H1 (cell line): Measurements from ENCODE around the gene YEATS4. TPM values are rescaled to one million over a fixed set of nuclear protein-coding genes. Genes with fewer than 3 reads are reported as not detected.

Experiments
- CTCF ChIA-PET: fragments of 300-600 bp; sonication (Branson Sonifier 250); formaldehyde crosslinking; loops from one replicate; lab custom pipeline; 2021; ENCODE audit not compliant: partially characterized antibody; lab: Charles Lee
- POLR2A ChIA-PET: fragments of 300-600 bp; sonication (Branson Sonifier 250); formaldehyde crosslinking; loops from one replicate; lab custom pipeline; 2021; ENCODE audit warnings: inconsistent platforms; ENCODE audit not compliant: partially characterized antibody; lab: Charles Lee
- DNase-seq, 2 experiments: peaks; one replicate each; pipeline versions ENCODE4 v3.0.0 to v3.0.0-alpha.2; 2010 to 2022; ENCODE audit warnings: low spot score in 2 of 2, low read depth in 1 of 2, mixed read lengths in 1 of 2
- FAIRE-seq: peaks from 2 replicates; lab custom pipeline; 2011; peaks lifted over from hg19 to GRCh38; lab: Jason Lieb, UNC
- H2AFZ ChIP-seq: 2 replicates; pipeline ENCODE4 v1.8.1; 2012; ENCODE audit warnings: low read length, inconsistent platforms
- H2AK5ac ChIP-seq: 2 replicates; pipeline ENCODE4 v1.6.1; 2013; ENCODE audit warnings: low read depth, low read length
- H2BK120ac ChIP-seq: replicated peaks from 2 replicates; pipeline ENCODE3; 2013; ENCODE audit warnings: low read depth, low read length, inconsistent platforms
- H2BK12ac ChIP-seq: 2 replicates; pipeline ENCODE4 v1.6.1; 2013; ENCODE audit warnings: low read depth, low read length
- H2BK15ac ChIP-seq: 2 replicates; pipeline ENCODE4 v1.6.1; 2013; ENCODE audit warnings: low read length
- H2BK20ac ChIP-seq: 2 replicates; pipeline ENCODE4 v1.6.1; 2013; ENCODE audit warnings: low read length
- H2BK5ac ChIP-seq: 2 replicates; pipeline ENCODE4 v1.6.1; 2013; ENCODE audit warnings: low read depth, low read length
- H3K14ac ChIP-seq: 2 replicates; pipeline ENCODE4 v1.6.1; 2013; ENCODE audit warnings: inconsistent platforms; ENCODE audit not compliant: insufficient read length
- H3K18ac ChIP-seq: 2 replicates; pipeline ENCODE4 v1.6.1; 2013; ENCODE audit warnings: low read length; ENCODE audit errors: extremely low read depth
- H3K23ac ChIP-seq: 2 replicates; pipeline ENCODE4 v1.6.1; 2013; ENCODE audit warnings: inconsistent platforms; ENCODE audit not compliant: insufficient read length
- H3K23me2 ChIP-seq: 2 replicates; pipeline ENCODE4 v1.6.1; 2013; ENCODE audit warnings: low read depth, low read length
- H3K27ac ChIP-seq: 2 replicates; pipeline ENCODE4 v1.6.1; 2011; ENCODE audit warnings: low read depth, low read length, inconsistent platforms
- H3K27me3 ChIP-seq, 4 experiments: replicated peaks in 1 of 4; 1 replicate in 1 of 4; 2 replicates in 3 of 4; pipeline versions ENCODE4 v1.6.1 to v1.8.1; 2011 to 2013; ENCODE audit warnings: low read length in 3 of 4, mild to moderate bottlenecking in 3 of 4, inconsistent platforms in 2 of 4, mixed read lengths in 2 of 4, moderate library complexity in 1 of 4; ENCODE audit not compliant: control insufficient read depth in 3 of 4, insufficient read depth in 3 of 4; ENCODE audit errors: extremely low read depth in 1 of 4
- H3K36me3 ChIP-seq, 4 experiments: 2 replicates each; pipeline versions ENCODE4 v1.6.1 to v1.8.1; 2011 to 2013; ENCODE audit warnings: mild to moderate bottlenecking in 4 of 4, low read length in 3 of 4, moderate library complexity in 2 of 4, control low read depth in 1 of 4, inconsistent platforms in 1 of 4; ENCODE audit not compliant: insufficient read depth in 4 of 4, control insufficient read depth in 2 of 4
- H3K4ac ChIP-seq: replicated peaks from 2 replicates; pipeline ENCODE3; 2013; ENCODE audit warnings: low read length, low read depth, mixed read lengths, inconsistent platforms; ENCODE audit not compliant: insufficient read length
- H3K4me1 ChIP-seq, 4 experiments: replicated peaks in 1 of 4; 1 replicate in 1 of 4; 2 replicates in 3 of 4; pipeline versions ENCODE4 v1.6.1 to v1.8.1; 2011 to 2013; ENCODE audit warnings: low read length in 3 of 4, inconsistent platforms in 2 of 4, mixed read lengths in 1 of 4; ENCODE audit not compliant: insufficient read depth in 4 of 4, control insufficient read depth in 3 of 4
- H3K4me2 ChIP-seq, 2 experiments: 2 replicates each; pipeline versions ENCODE4 v1.6.1 to v1.8.1; 2011 to 2013; ENCODE audit warnings: low read depth in 2 of 2, low read length in 2 of 2, control low read depth in 1 of 2, inconsistent platforms in 1 of 2, mild to moderate bottlenecking in 1 of 2; ENCODE audit not compliant: insufficient read depth in 1 of 2
- H3K4me3 ChIP-seq, 4 experiments: fragments of 200-600, 300-600 bp in 1 of 4; sonication (generic), shearing (Covaris generic), sonication (Bioruptor Twin) in 1 of 4; 2 replicates each; pipeline versions ENCODE4 v1.5.1 to v1.8.1; 2011 to 2016; ENCODE audit warnings: low read length in 4 of 4, low read depth in 3 of 4, control low read depth in 2 of 4, inconsistent platforms in 2 of 4, mild to moderate bottlenecking in 2 of 4, mixed read lengths in 1 of 4, moderate library complexity in 1 of 4; ENCODE audit not compliant: insufficient read depth in 2 of 4; ENCODE audit errors: extremely low read depth in 1 of 4
- H3K56ac ChIP-seq: replicated peaks from 2 replicates; pipeline ENCODE3; 2013; ENCODE audit warnings: low read depth, mild to moderate bottlenecking, mixed read lengths, low read length, inconsistent platforms; ENCODE audit not compliant: insufficient read length
- H3K79me1 ChIP-seq: 2 replicates; pipeline ENCODE4 v1.6.1; 2013; ENCODE audit warnings: low read depth, low read length, control low read depth
- H3K79me2 ChIP-seq, 2 experiments: 2 replicates each; pipeline versions ENCODE4 v1.6.1 to v1.8.1; 2012 to 2013; ENCODE audit warnings: low read length in 2 of 2, mild to moderate bottlenecking in 2 of 2, inconsistent platforms in 1 of 2; ENCODE audit not compliant: insufficient read depth in 2 of 2, control insufficient read depth in 1 of 2
- H3K9ac ChIP-seq, 4 experiments: replicated peaks in 1 of 4; 1 replicate in 1 of 4; 2 replicates in 3 of 4; pipeline versions ENCODE4 v1.6.1 to v1.8.1; 2011 to 2013; ENCODE audit warnings: low read depth in 3 of 4, low read length in 3 of 4, control low read depth in 2 of 4, mild to moderate bottlenecking in 2 of 4, moderate library complexity in 2 of 4, inconsistent platforms in 1 of 4; ENCODE audit errors: extremely low read depth in 1 of 4
- H3K9me3 ChIP-seq, 2 experiments: 2 replicates each; pipeline versions ENCODE4 v1.6.1 to v1.8.1; 2012 to 2013; ENCODE audit warnings: mild to moderate bottlenecking in 2 of 2, moderate library complexity in 2 of 2, control low read depth in 1 of 2, inconsistent platforms in 1 of 2, low read depth in 1 of 2, low read length in 1 of 2, mixed read lengths in 1 of 2; ENCODE audit not compliant: insufficient read depth in 2 of 2
- H4K20me1 ChIP-seq, 2 experiments: replicated peaks in 1 of 2; 2 replicates each; pipeline versions ENCODE3 to v1.8.1; 2011 to 2013; ENCODE audit warnings: inconsistent platforms in 2 of 2, low read length in 2 of 2, mild to moderate bottlenecking in 1 of 2; ENCODE audit not compliant: insufficient read depth in 2 of 2, control insufficient read depth in 1 of 2
- H4K5ac ChIP-seq: 2 replicates; pipeline ENCODE4 v1.6.1; 2013; ENCODE audit warnings: low read length, low read depth, mixed read lengths, inconsistent platforms; ENCODE audit not compliant: insufficient read length
- H4K8ac ChIP-seq: 2 replicates; pipeline ENCODE4 v1.8.0; 2013; ENCODE audit warnings: mild to moderate bottlenecking, moderate library complexity, low read length, inconsistent platforms; ENCODE audit not compliant: insufficient read depth; ENCODE audit errors: extremely low read depth
- H4K91ac ChIP-seq: replicated peaks from 2 replicates; pipeline ENCODE3; 2013; ENCODE audit warnings: low read length, mixed read lengths, inconsistent platforms; ENCODE audit not compliant: insufficient read length
- CBX5 ChIP-seq: fragments of 300-800, 300-1000 bp; sonication (generic); IDR thresholded peaks from 2 replicates; pipeline ENCODE4 v1.7.1; 2016; ENCODE audit warnings: antibody characterized with exemption, low read length, low read depth
- CTCF ChIP-seq, 3 experiments: IDR thresholded peaks; 1 replicate in 2 of 3; 2 replicates in 1 of 3; pipeline versions ENCODE4 v1.5.1 to v1.6.1; 2011; ENCODE audit warnings: low read length in 3 of 3, mild to moderate bottlenecking in 3 of 3, inconsistent platforms in 2 of 3, low read depth in 1 of 3, moderate library complexity in 1 of 3; ENCODE audit not compliant: insufficient read depth in 1 of 3; ENCODE audit errors: control extremely low read depth in 1 of 3
- PHF8 ChIP-seq: fragments of 200-600 bp; sonication (generic); conservative IDR thresholded peaks from 2 replicates; pipeline ENCODE4 v1.7.1; 2012; ENCODE audit warnings: low read depth, mild to moderate bottlenecking, inconsistent platforms, low read length, moderate library complexity
- RAD21 ChIP-seq, 2 experiments: IDR thresholded peaks in 1 of 2; conservative IDR thresholded peaks in 1 of 2; 2 replicates each; pipeline ENCODE4 v1.6.1; 2011; ENCODE audit warnings: low read depth in 2 of 2, low read length in 2 of 2, improper control_type of control experiment in 1 of 2, inconsistent platforms in 1 of 2, mild to moderate bottlenecking in 1 of 2, moderate library complexity in 1 of 2
- SP2 ChIP-seq: IDR thresholded peaks from 2 replicates; pipeline ENCODE4 v1.6.1; 2012; ENCODE audit warnings: mild to moderate bottlenecking, low read length, inconsistent platforms
- WGBS, 2 experiments: shearing (Covaris generic) in 1 of 2; methylation state at CpG; one replicate each; pipeline versions ENCODE4 v1.1.6 to v1.1.7; 2013 to 2015; ENCODE audit warnings: low lambda C conversion rate in 2 of 2, mixed read lengths in 2 of 2, inconsistent platforms in 1 of 2, low coverage in 1 of 2, missing lambda C conversion rate in 1 of 2; ENCODE audit not compliant: insufficient replicate concordance in 2 of 2, insufficient coverage in 1 of 2, insufficient read length in 1 of 2; ENCODE audit errors: extremely low coverage in 1 of 2, missing lambda C conversion rate in 1 of 2; 5-methylcytosine and 5-hydroxymethylcytosine counted together
- polyA plus RNA-seq, 7 experiments: library from polyadenylated mRNA; depleted of rRNA in 3 of 7; stranded (reverse) in 5 of 7; unstranded in 2 of 7; fragments of >200 nt in 5 of 7; fragments of 200-250 nt in 2 of 7; gene quantifications; 1 replicate in 5 of 7; 2 replicates in 1 of 7; 4 replicates in 1 of 7; pipeline versions ENCODE4 v1.2.1 to v1.2.3, GENCODE V29; 2011 to 2013; ENCODE audit warnings: missing spikeins in 2 of 7, mixed read lengths in 2 of 7
- total RNA-seq: library from RNA; stranded (reverse); fragmentation: NEBNext Ultra II Directional; extraction: Animal tissue kit (Norgen Biotek cat#: 25700); gene quantifications from 2 replicates; pipeline ENCODE4 v1.2.1, GENCODE V29; 2021
- TF ChIP-seq, protein P1 (sequence below): IDR thresholded peaks from 2 replicates; pipeline ENCODE4 v1.6.1; 2012; ENCODE audit warnings: low read length, inconsistent platforms

YEATS4 gene
- total and polyA plus RNA-seq, 2 of the 8 experiments (the other 6 are each of a cell fraction or from before 2014, with no cell fraction given), result 25.7 to 32.5 TPM

DNA sequence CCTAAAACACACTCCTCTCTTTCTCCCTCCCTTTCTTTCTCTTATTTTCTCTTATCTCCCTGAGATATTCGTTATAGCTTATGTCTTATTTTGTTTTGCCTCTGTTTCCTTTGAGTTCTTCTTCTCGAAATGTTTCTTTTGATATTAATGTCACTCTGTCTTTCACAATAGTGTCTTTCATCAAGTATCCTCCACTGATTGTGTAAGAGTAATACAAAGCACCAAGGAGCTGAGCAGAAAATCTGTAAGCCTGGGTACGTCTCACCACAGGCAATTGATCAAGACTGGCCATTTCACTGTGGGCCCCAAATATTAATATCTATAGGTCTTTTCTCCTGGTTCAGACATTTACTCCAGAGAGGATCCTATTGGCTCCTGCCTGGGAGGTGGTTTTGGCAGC is 16.2 kb upstream of the YEATS4 start:
- Histone ChIP-seq H3K27me3 (no peaks in the 10 kb centered on the region), H2AFZ (no peak overlapping the region), H2AK5ac (no peak overlapping the region), H3K9me3 (no peaks in the 10 kb centered on the region), H3K23ac (no peak overlapping the region), H2BK120ac (no peak overlapping the region), H3K4me1 (no peaks in the 10 kb centered on the region), H3K36me3 (no peaks in the 10 kb centered on the region), H4K8ac (no peak overlapping the region), H4K91ac (no peak overlapping the region), H3K23me2 (no peaks in the 10 kb centered on the region), H3K4me3 (no peak overlapping the region), H3K14ac (no peak overlapping the region), H2BK15ac (no peak overlapping the region), H2BK12ac (no peak overlapping the region), H3K4ac (no peak overlapping the region), H3K18ac (no peak overlapping the region), H4K20me1 (no peaks in the 10 kb centered on the region), H3K27ac (no peak overlapping the region), H2BK20ac (no peak overlapping the region), H3K9ac (no peak overlapping the region), H3K56ac (no peak overlapping the region), H3K4me2 (no peak overlapping the region), H3K79me1 (no peaks in the 10 kb centered on the region), H3K79me2 (no peaks in the 10 kb centered on the region), H2BK5ac (no peak overlapping the region), H4K5ac (no peak overlapping the region)
- no peak for TF ChIP-seq SP2
- no peak for TF ChIP-seq RAD21 (IDR thresholded peaks at IDR 0.05 in 1 of 2, conservative IDR thresholded peaks at IDR 0.05 in 1 of 2; ENCODE audit: low read depth in 2 of 2, low read length in 2 of 2)
- TF ChIP-seq CTCF (IDR thresholded peaks at IDR 0.05; ENCODE audit: control extremely low read depth in 1 of 3, insufficient read depth in 1 of 3, low read depth in 1 of 3, low read length in 3 of 3), result no peak
- TF ChIP-seq PHF8, result no peak
- TF ChIP-seq, protein P1, sequence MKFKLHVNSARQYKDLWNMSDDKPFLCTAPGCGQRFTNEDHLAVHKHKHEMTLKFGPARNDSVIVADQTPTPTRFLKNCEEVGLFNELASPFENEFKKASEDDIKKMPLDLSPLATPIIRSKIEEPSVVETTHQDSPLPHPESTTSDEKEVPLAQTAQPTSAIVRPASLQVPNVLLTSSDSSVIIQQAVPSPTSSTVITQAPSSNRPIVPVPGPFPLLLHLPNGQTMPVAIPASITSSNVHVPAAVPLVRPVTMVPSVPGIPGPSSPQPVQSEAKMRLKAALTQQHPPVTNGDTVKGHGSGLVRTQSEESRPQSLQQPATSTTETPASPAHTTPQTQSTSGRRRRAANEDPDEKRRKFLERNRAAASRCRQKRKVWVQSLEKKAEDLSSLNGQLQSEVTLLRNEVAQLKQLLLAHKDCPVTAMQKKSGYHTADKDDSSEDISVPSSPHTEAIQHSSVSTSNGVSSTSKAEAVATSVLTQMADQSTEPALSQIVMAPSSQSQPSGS, result no peak
- TF ChIP-seq CBX5, result no peak
- WGBS, 2 experiments, result 88% methylated on average over 3 of the region's 3 CpGs; no CpG with 5 or more reads in 1 of the 2 experiments
- ChIA-PET CTCF (interaction anchor here (1.3 to 1.8 kb wide), 4 partner anchors 8 to 267 kb away, joined by 3 to 7 read pairs (median 4); partner anchors contain the start of gene LRRC10), POLR2A (interaction anchor here (1.4 to 1.7 kb wide), 2 partner anchors 15 to 54 kb away, joined by 3 to 4 read pairs; no protein-coding TSS in a partner anchor)
- no peak for DNase-seq
- FAIRE-seq, result no peak
